ENCODE measurements around the gene UBE2Z. TPM values are rescaled to one million over a fixed set of nuclear protein-coding genes. Genes with fewer than 3 reads are reported as not detected.

UBE2Z gene
- polyA plus RNA-seq, 1 donor (not counting 4 experiments of a cell fraction or from before 2014, with no cell fraction given) = 132 TPM

- Histone ChIP-seq H3K4me2 (ENCODE audit: control insufficient read depth, extremely low read depth, insufficient read depth, low read depth, low read length) (no peak overlapping the region), H3K36me3 (ENCODE audit: control insufficient read depth in 2 of 2, extremely low read depth in 1 of 2, insufficient read depth in 2 of 2, low read length in 2 of 2) (no peaks in the 10 kb centered on the region), H3K9me1 (ENCODE audit: control insufficient read depth, extremely low read depth, insufficient read depth, low read length) (no peaks in the 10 kb centered on the region), H3K79me2 (ENCODE audit: control insufficient read depth, insufficient read depth, low read length) (no peaks in the 10 kb centered on the region), H3K9me3 (ENCODE audit: control insufficient read depth, low read depth, low read length) (no peaks in the 10 kb centered on the region), H3K27me3 (ENCODE audit: control insufficient read depth, extremely low read depth, insufficient read depth, low read length) (peaks cover 18% of the 10 kb centered on the region), H3K9ac (ENCODE audit: control insufficient read depth, extremely low read depth, insufficient read depth, low read length) (no peak overlapping the region), H2AFZ (ENCODE audit: control insufficient read depth, low read length) (no peak overlapping the region), H3K4me1 (ENCODE audit: control insufficient read depth, extremely low read depth, insufficient read depth, low read length) (peaks cover 4% of the 10 kb centered on the region), H3K4me3 (ENCODE audit: control insufficient read depth in 2 of 3, extremely low read depth in 1 of 3, insufficient read depth in 2 of 3, low read depth in 1 of 3, low read length in 3 of 3) (no peak overlapping the region), H4K20me1 (ENCODE audit: control insufficient read depth, extremely low read depth, insufficient read depth, low read length) (no peaks in the 10 kb centered on the region), H3K27ac (ENCODE audit: control insufficient read depth, insufficient read depth, low read length) (no peak overlapping the region)
- DNase-seq (ENCODE audit: low read depth, low spot score) (no peak), FAIRE-seq (no peak)
- dilution Hi-C loops (cut with MboI; ENCODE audit: extremely low pct_ligation_motif_present, low sequenced_read_pairs) = no loop called here
- TF ChIP-seq EZH2 (IDR thresholded peaks at IDR 0.05; ENCODE audit: low read length) (no peak), CTCF (optimal IDR thresholded peaks at IDR 0.05 in 1 of 3, IDR thresholded peaks at IDR 0.05 in 1 of 3, conservative IDR thresholded peaks at IDR 0.05 in 1 of 3; ENCODE audit: extremely low read depth in 1 of 3, insufficient read depth in 2 of 3, low read length in 3 of 3) (no peak)
Observed at GRCh38 chr17:48961516-48962233, 53.5 kb downstream of the UBE2Z start.

GRCh38 chr17:48970224-48970623 is 62.0 kb downstream of the UBE2Z start:
- Histone ChIP-seq H3K9me1 (ENCODE audit: control insufficient read depth, extremely low read depth, insufficient read depth, low read length) (no peaks in the 10 kb centered on the region), H3K36me3 (ENCODE audit: control insufficient read depth in 2 of 2, extremely low read depth in 1 of 2, insufficient read depth in 2 of 2, low read length in 2 of 2) (no peaks in the 10 kb centered on the region), H3K9ac (ENCODE audit: control insufficient read depth, extremely low read depth, insufficient read depth, low read length) (no peak overlapping the region), H3K27ac (ENCODE audit: control insufficient read depth, insufficient read depth, low read length) (no peak overlapping the region), H3K79me2 (ENCODE audit: control insufficient read depth, insufficient read depth, low read length) (no peaks in the 10 kb centered on the region), H4K20me1 (ENCODE audit: control insufficient read depth, extremely low read depth, insufficient read depth, low read length) (no peaks in the 10 kb centered on the region), H3K4me1 (ENCODE audit: control insufficient read depth, extremely low read depth, insufficient read depth, low read length) (peaks cover 11% of the 10 kb centered on the region), H3K27me3 (ENCODE audit: control insufficient read depth, extremely low read depth, insufficient read depth, low read length) (peaks cover 14% of the 10 kb centered on the region), H3K4me2 (ENCODE audit: control insufficient read depth, extremely low read depth, insufficient read depth, low read depth, low read length) (no peak overlapping the region), H3K9me3 (ENCODE audit: control insufficient read depth, low read depth, low read length) (no peaks in the 10 kb centered on the region), H3K4me3 (ENCODE audit: control insufficient read depth in 2 of 3, extremely low read depth in 1 of 3, insufficient read depth in 2 of 3, low read depth in 1 of 3, low read length in 3 of 3) (no peak overlapping the region), H2AFZ (ENCODE audit: control insufficient read depth, low read length) (no peak overlapping the region)
- DNase-seq (ENCODE audit: low read depth, low spot score) (no peak), FAIRE-seq (no peak)
- dilution Hi-C loops (cut with MboI; ENCODE audit: extremely low pct_ligation_motif_present, low sequenced_read_pairs) = no loop called here
- no peak for TF ChIP-seq EZH2 (IDR thresholded peaks at IDR 0.05; ENCODE audit: low read length)
- TF ChIP-seq CTCF (optimal IDR thresholded peaks at IDR 0.05 in 1 of 3, IDR thresholded peaks at IDR 0.05 in 1 of 3, conservative IDR thresholded peaks at IDR 0.05 in 1 of 3; ENCODE audit: extremely low read depth in 1 of 3, insufficient read depth in 2 of 3, low read length in 3 of 3) = no peak
